Measurements from ENCODE around the gene MYRFL. TPM values are rescaled to one million over a fixed set of nuclear protein-coding genes. Genes with fewer than 3 reads are reported as not detected.
"Not testable (repeated sequence)": the region's sequence is repeated elsewhere in the genome, so short reads cannot be mapped to it uniquely, and the experiment has no call there.

Gene MYRFL
- 0.14 TPM for total RNA-seq
- long read RNA-seq: 0 reads

DNA sequence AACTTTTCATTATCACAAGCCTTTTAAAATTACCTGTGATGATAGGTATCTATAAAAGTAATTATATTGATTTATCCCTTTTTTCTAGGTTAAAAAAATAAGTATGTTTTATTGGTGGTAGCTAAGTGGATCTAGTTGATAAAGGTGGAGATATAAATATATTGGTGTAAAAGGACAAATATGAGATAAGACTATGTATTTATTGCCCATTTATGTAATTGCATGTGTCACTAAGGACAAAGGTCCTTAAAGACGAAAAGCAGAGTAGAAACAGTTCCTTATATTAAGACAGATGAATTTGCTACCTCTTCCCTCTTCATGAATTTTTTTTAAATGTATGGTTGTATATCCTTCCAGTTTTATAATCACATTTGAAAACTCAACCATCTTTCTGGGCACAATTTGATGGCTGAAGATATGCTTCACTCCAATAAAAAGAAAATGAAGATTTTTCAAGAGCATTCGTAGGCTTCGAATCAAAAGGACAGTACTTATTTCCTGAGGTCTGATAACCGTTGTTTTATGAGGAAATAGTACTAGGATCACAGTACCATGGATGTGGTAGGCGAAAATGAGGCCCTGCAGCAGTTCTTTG, at the start of gene MYRFL:
Gene MYRFL (plus strand): TSS at position 262 of the 595 bp plus-strand sequence. CDS start 291 bp downstream, at position 553.
- Histone ChIP-seq H3K27me3 (ENCODE audit: low read depth) (no peaks in the 10 kb centered on the region), H3K4me3 (no peak within 1 kb of the TSS)
- no peak for DNase-seq

DNA sequence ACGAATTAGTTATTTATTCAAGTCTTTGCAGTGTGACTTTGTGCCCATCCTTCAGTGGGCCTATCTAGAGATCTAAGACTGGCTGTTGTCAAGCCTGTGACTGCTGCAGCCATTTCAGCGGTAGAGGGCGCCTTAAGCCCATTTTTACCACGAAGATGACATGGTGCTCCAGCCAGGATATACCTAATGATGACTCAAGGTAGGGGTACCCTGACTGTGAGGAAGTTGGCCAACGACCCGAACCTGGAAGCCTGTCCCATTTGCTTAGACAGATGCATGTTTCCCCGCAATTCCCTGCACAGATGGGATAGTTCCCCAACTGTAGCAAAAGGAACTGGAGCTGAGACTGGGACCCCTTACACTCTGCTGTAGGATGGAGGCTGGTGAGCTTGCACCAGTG, 45.1 kb upstream of the MYRFL start:
- no peak for DNase-seq
- H3K4me1 ChIP-seq: no peaks in the 10 kb centered on the region

More for the DNA sequence above, at the start of gene MYRFL:
- H3K27ac ChIP-seq (replicated peaks): no peak within 1 kb of the TSS
- no peaks in the 10 kb centered on the region for H3K36me3 ChIP-seq
- peaks cover 4% of the 10 kb centered on the region for H3K4me1 ChIP-seq
- intact Hi-C loops (cut with micrococcal nuclease): no loop called here
- H3K9me3 ChIP-seq (replicated peaks): no peaks in the 10 kb centered on the region
- TF ChIP-seq, protein P1, sequence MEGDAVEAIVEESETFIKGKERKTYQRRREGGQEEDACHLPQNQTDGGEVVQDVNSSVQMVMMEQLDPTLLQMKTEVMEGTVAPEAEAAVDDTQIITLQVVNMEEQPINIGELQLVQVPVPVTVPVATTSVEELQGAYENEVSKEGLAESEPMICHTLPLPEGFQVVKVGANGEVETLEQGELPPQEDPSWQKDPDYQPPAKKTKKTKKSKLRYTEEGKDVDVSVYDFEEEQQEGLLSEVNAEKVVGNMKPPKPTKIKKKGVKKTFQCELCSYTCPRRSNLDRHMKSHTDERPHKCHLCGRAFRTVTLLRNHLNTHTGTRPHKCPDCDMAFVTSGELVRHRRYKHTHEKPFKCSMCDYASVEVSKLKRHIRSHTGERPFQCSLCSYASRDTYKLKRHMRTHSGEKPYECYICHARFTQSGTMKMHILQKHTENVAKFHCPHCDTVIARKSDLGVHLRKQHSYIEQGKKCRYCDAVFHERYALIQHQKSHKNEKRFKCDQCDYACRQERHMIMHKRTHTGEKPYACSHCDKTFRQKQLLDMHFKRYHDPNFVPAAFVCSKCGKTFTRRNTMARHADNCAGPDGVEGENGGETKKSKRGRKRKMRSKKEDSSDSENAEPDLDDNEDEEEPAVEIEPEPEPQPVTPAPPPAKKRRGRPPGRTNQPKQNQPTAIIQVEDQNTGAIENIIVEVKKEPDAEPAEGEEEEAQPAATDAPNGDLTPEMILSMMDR (IDR thresholded peaks at IDR 0.05; ENCODE audit: borderline replicate concordance): no peak

DNA sequence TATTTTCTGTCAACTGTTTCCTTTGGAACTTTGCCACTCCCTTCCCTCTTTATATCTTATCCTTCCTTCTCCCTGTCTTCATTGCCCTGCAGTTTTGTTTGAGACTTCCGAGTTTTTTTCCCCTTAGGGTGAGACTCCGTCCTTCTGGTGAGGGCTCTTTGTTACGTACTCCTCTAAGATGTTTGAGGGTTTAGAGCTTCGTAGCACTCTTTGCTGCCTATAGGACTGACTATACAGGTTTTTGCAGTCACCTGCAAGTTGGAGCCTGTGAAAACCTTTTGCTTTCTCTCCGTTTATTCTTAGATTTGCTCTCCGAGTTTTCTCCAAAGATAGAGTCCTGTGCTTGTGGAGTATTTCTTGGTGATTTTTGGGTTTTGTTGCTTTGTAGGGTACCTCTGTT, 41.7 kb upstream of the MYRFL start:
- no peak overlapping the region for H3K4me3 ChIP-seq
- H3K27ac ChIP-seq (replicated peaks): no peak overlapping the region
- peaks cover 16% of the 10 kb centered on the region for H3K36me3 ChIP-seq
- DNase-seq: no peak
- TF ChIP-seq, protein P1 (IDR thresholded peaks at IDR 0.05; ENCODE audit: borderline replicate concordance): no peak
- H3K9me3 ChIP-seq (replicated peaks): peaks cover 7% of the 10 kb centered on the region
- H3K4me1 ChIP-seq: no peaks in the 10 kb centered on the region
- no peaks in the 10 kb centered on the region for H3K27me3 ChIP-seq (ENCODE audit: low read depth)
- intact Hi-C loops (cut with micrococcal nuclease): no loop called here

More for the DNA sequence above, 45.1 kb upstream of the MYRFL start:
- H3K27ac ChIP-seq (replicated peaks): no peak overlapping the region
- peaks cover 6% of the 10 kb centered on the region for H3K36me3 ChIP-seq
- TF ChIP-seq, protein P1 (IDR thresholded peaks at IDR 0.05; ENCODE audit: borderline replicate concordance): no peak
- no peaks in the 10 kb centered on the region for H3K27me3 ChIP-seq (ENCODE audit: low read depth)
- intact Hi-C loops (cut with micrococcal nuclease): no loop called here
- no peak overlapping the region for H3K4me3 ChIP-seq
- peaks cover 7% of the 10 kb centered on the region for H3K9me3 ChIP-seq (replicated peaks)

DNA sequence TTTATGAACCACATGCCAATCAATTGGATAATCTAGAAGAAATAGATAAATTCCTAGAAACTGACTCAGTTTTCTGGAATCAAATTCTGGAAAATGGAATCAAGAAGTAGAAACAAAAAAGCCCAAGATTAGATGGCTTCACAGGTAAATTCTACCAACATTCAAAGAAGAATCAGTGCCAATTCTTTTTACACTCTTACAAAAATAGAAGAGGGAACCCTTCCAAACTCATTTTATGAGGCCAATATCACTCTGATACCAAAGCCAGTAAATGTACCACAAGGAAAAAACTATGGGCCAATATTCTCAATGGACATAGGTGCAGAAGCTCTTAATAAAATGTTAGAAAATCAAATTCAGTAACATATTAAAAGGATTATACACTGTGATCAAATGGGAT, 35.7 kb upstream of the MYRFL start:
- TF ChIP-seq, protein P1 (IDR thresholded peaks at IDR 0.05; ENCODE audit: borderline replicate concordance): no peak

DNA sequence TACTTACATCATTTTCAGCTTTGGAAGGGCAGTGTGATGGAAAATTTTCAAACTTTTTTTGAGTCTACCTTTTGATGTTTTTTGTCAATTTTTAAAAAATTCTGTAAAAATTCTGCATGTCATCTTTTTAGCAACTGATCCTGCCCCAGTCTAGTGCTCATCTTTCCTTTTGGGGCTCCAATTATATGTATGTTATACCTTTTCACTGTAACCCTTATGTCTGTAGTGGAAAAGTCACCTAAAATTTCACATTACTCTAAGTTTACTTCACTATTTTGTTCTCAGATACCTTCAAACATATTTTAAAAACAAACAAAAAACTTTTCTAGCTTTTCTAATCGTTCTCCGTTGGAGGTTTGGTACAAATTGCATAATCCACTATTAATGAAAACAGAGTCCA, 32.5 kb upstream of the MYRFL start:
- TF ChIP-seq, protein P1 (IDR thresholded peaks at IDR 0.05; ENCODE audit: borderline replicate concordance): no peak
- no peaks in the 10 kb centered on the region for H3K4me1 ChIP-seq
- H3K4me3 ChIP-seq: no peak overlapping the region
- DNase-seq: no peak
- no peak overlapping the region for H3K27ac ChIP-seq (replicated peaks)
- peaks cover 30% of the 10 kb centered on the region for H3K9me3 ChIP-seq (replicated peaks)
- H3K27me3 ChIP-seq (ENCODE audit: low read depth): no peaks in the 10 kb centered on the region
- peaks cover 11% of the 10 kb centered on the region for H3K36me3 ChIP-seq
- intact Hi-C loops (cut with micrococcal nuclease): no loop called here

More for the DNA sequence above, 35.7 kb upstream of the MYRFL start:
- peaks cover 30% of the 10 kb centered on the region for H3K9me3 ChIP-seq (replicated peaks)
- intact Hi-C loops (cut with micrococcal nuclease): no loop called here
- H3K36me3 ChIP-seq: peaks cover 9% of the 10 kb centered on the region
- no peak overlapping the region for H3K27ac ChIP-seq (replicated peaks)
- H3K27me3 ChIP-seq (ENCODE audit: low read depth): no peaks in the 10 kb centered on the region
- H3K4me1 ChIP-seq: no peaks in the 10 kb centered on the region
- H3K4me3 ChIP-seq: no peak overlapping the region
- DNase-seq: no peak

- H3K36me3 ChIP-seq; H3K4me1 ChIP-seq; H3K27ac ChIP-seq (replicated peaks); H3K27me3 ChIP-seq (ENCODE audit: low read depth); H3K4me3 ChIP-seq; DNase-seq; intact Hi-C loops (cut with micrococcal nuclease); H3K9me3 ChIP-seq (replicated peaks): not testable (repeated sequence)
These were observed 17.7 kb upstream of the MYRFL start for GRCh38 chr12:69807101-69807897.

All from left ventricle myocardium inferior (tissue), 1 donor.